ENCODE data around the gene MAFG. TPM values are rescaled to one million over a fixed set of nuclear protein-coding genes. Genes with fewer than 3 reads are reported as not detected.

Gene MAFG
- polyA plus RNA-seq, 1 donor (not counting 4 experiments of a cell fraction or from before 2014, with no cell fraction given), result 8.3 TPM

DNA sequence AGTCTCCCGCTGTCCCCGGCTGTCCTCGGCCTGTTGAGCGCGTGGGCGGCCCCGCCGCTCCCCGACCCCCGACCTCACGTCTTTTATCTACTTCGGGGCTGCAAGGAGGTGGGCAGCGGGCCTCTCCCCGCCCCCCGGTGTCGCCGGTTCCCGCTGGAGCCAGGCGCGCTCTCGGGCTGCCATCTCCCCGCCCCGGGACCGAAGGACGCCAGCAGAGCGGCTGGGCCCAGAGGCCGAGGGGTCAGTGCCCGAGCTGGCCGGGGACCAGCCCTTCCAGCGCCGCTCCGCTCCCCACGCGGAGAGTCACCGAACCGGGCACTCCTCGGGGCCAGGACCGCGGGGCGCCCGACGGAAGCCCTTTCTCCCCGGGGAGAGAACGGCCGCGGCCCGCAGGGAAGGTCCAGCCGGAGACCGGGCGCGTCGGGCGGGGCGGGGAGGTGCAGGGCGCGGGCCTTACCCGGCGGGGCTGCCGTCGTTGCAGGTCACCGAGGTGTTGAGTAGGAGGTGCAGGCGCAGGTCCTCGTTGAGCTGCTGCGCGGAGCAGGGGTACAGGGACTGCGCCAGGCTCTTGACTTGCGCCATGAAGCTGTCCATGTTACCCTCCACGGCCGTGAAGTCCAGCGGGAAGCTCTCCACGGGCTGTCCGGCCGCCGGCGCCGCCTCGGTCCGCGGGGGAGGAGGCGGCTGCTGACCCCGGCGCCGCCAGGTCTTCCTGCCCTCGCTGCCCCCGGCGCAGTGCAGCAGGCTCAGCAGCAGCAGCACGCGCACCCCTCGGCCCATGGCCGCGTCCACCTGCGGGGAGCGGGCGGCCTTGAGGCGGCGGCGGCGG is 32.8 kb upstream of the MAFG start:
- FAIRE-seq, result no peak
- Histone ChIP-seq H3K4me1 (ENCODE audit: control insufficient read depth, extremely low read depth, insufficient read depth, low read length) (no peaks in the 10 kb centered on the region), H3K4me2 (ENCODE audit: control insufficient read depth, extremely low read depth, insufficient read depth, low read depth, low read length) (no peak overlapping the region), H4K20me1 (ENCODE audit: control insufficient read depth, extremely low read depth, insufficient read depth, low read length) (no peaks in the 10 kb centered on the region), H3K36me3 (ENCODE audit: control insufficient read depth in 2 of 2, extremely low read depth in 1 of 2, insufficient read depth in 2 of 2, low read length in 2 of 2) (no peaks in the 10 kb centered on the region), H3K9me1 (ENCODE audit: control insufficient read depth, extremely low read depth, insufficient read depth, low read length) (no peaks in the 10 kb centered on the region), H3K79me2 (ENCODE audit: control insufficient read depth, insufficient read depth, low read length) (no peaks in the 10 kb centered on the region), H3K9ac (ENCODE audit: control insufficient read depth, extremely low read depth, insufficient read depth, low read length) (no peak overlapping the region), H3K9me3 (ENCODE audit: control insufficient read depth, low read depth, low read length) (no peaks in the 10 kb centered on the region), H2AFZ (ENCODE audit: control insufficient read depth, low read length) (no peak overlapping the region), H3K27ac (ENCODE audit: control insufficient read depth, insufficient read depth, low read length) (no peak overlapping the region), H3K4me3 (ENCODE audit: control insufficient read depth in 2 of 3, extremely low read depth in 1 of 3, insufficient read depth in 2 of 3, low read depth in 1 of 3, low read length in 3 of 3) (no peak overlapping the region), H3K27me3 (ENCODE audit: control insufficient read depth, extremely low read depth, insufficient read depth, low read length) (peaks cover 78% of the 10 kb centered on the region)
- dilution Hi-C loops (cut with MboI; ENCODE audit: extremely low pct_ligation_motif_present, low sequenced_read_pairs), result no loop called here
- peak; percentile 98 for TF ChIP-seq EZH2 (IDR thresholded peaks at IDR 0.05; ENCODE audit: low read length)
- TF ChIP-seq, protein P1, sequence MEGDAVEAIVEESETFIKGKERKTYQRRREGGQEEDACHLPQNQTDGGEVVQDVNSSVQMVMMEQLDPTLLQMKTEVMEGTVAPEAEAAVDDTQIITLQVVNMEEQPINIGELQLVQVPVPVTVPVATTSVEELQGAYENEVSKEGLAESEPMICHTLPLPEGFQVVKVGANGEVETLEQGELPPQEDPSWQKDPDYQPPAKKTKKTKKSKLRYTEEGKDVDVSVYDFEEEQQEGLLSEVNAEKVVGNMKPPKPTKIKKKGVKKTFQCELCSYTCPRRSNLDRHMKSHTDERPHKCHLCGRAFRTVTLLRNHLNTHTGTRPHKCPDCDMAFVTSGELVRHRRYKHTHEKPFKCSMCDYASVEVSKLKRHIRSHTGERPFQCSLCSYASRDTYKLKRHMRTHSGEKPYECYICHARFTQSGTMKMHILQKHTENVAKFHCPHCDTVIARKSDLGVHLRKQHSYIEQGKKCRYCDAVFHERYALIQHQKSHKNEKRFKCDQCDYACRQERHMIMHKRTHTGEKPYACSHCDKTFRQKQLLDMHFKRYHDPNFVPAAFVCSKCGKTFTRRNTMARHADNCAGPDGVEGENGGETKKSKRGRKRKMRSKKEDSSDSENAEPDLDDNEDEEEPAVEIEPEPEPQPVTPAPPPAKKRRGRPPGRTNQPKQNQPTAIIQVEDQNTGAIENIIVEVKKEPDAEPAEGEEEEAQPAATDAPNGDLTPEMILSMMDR (optimal IDR thresholded peaks at IDR 0.05 in 1 of 3, IDR thresholded peaks at IDR 0.05 in 1 of 3, conservative IDR thresholded peaks at IDR 0.05 in 1 of 3; ENCODE audit: extremely low read depth in 1 of 3, insufficient read depth in 2 of 3, low read length in 3 of 3), result no peak
- DNase-seq (ENCODE audit: low read depth, low spot score), result no peak

DNA sequence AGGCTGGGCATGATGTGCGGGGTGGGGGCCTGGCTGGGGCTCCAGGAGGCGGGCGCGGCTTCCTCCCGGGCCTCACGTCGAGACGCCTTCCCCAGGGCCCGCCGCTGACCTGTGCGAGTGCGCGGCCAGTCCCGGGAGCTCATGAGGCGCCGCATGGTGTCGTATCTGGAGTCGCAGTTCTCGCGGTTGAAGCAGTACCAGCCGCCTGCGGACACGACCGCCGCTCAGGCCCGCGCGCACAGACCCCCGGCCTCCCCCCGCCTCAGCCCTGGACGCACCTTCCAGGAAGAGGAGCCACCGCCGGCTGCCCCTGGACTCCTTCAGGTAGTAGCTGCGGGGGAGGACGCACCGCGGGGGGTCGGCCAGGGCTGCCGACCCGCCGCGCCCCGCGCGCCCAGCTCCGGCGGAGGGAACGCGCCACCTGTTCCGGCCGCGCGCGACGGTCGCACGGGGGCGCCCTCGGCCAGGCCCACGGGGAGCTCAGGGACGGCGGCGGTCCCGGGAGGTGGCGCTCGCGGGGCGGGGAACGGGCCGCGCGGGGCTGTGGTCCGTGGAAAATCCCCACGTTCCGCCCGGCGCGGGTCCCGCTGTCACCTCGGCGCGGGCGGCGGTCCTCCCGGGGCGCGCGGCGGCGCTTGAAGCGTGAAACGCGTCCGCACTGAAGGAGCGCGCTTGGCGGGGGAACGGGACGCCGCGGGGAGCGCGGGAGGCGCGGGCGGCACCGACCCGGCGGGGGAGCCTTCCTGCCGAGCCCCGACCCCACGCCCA is 32.0 kb upstream of the MAFG start:
- Histone ChIP-seq H3K9me3 (ENCODE audit: control insufficient read depth, low read depth, low read length) (no peaks in the 10 kb centered on the region), H3K4me1 (ENCODE audit: control insufficient read depth, extremely low read depth, insufficient read depth, low read length) (no peaks in the 10 kb centered on the region), H3K79me2 (ENCODE audit: control insufficient read depth, insufficient read depth, low read length) (no peaks in the 10 kb centered on the region), H3K9me1 (ENCODE audit: control insufficient read depth, extremely low read depth, insufficient read depth, low read length) (no peaks in the 10 kb centered on the region), H3K4me3 (ENCODE audit: control insufficient read depth in 2 of 3, extremely low read depth in 1 of 3, insufficient read depth in 2 of 3, low read depth in 1 of 3, low read length in 3 of 3) (no peak overlapping the region), H2AFZ (ENCODE audit: control insufficient read depth, low read length) (no peak overlapping the region), H4K20me1 (ENCODE audit: control insufficient read depth, extremely low read depth, insufficient read depth, low read length) (no peaks in the 10 kb centered on the region), H3K36me3 (ENCODE audit: control insufficient read depth in 2 of 2, extremely low read depth in 1 of 2, insufficient read depth in 2 of 2, low read length in 2 of 2) (no peaks in the 10 kb centered on the region), H3K27ac (ENCODE audit: control insufficient read depth, insufficient read depth, low read length) (no peak overlapping the region), H3K4me2 (ENCODE audit: control insufficient read depth, extremely low read depth, insufficient read depth, low read depth, low read length) (peak overlapping the region; percentile 27), H3K9ac (ENCODE audit: control insufficient read depth, extremely low read depth, insufficient read depth, low read length) (no peak overlapping the region), H3K27me3 (ENCODE audit: control insufficient read depth, extremely low read depth, insufficient read depth, low read length) (peaks cover 77% of the 10 kb centered on the region)
- dilution Hi-C loops (cut with MboI; ENCODE audit: extremely low pct_ligation_motif_present, low sequenced_read_pairs), result no loop called here
- TF ChIP-seq, protein P1 (optimal IDR thresholded peaks at IDR 0.05 in 1 of 3, IDR thresholded peaks at IDR 0.05 in 1 of 3, conservative IDR thresholded peaks at IDR 0.05 in 1 of 3; ENCODE audit: extremely low read depth in 1 of 3, insufficient read depth in 2 of 3, low read length in 3 of 3), result peak in 2 of 3 experiments; percentile 64 to 98
- no peak for TF ChIP-seq EZH2 (IDR thresholded peaks at IDR 0.05; ENCODE audit: low read length)
- FAIRE-seq, result no peak
- DNase-seq (ENCODE audit: low read depth, low spot score), result no peak
